GM20000 (cell line): ENCODE measurements around the gene COMT.
"Not testable (repeated sequence)": the region's sequence is repeated elsewhere in the genome, so short reads cannot be mapped to it uniquely, and the experiment has no call there.

ENCODE experiments used
- DNase-seq: peaks from one replicate; pipeline ENCODE4 v3.0.0; 2012; ENCODE audit warnings: low spot score
- TF ChIP-seq, protein P1 (sequence below): IDR thresholded peaks from 2 replicates; pipeline ENCODE4 v1.5.1; 2012; ENCODE audit warnings: mild to moderate bottlenecking, control low read depth; ENCODE audit errors: extremely low read depth, missing control alignments

COMT gene

DNA sequence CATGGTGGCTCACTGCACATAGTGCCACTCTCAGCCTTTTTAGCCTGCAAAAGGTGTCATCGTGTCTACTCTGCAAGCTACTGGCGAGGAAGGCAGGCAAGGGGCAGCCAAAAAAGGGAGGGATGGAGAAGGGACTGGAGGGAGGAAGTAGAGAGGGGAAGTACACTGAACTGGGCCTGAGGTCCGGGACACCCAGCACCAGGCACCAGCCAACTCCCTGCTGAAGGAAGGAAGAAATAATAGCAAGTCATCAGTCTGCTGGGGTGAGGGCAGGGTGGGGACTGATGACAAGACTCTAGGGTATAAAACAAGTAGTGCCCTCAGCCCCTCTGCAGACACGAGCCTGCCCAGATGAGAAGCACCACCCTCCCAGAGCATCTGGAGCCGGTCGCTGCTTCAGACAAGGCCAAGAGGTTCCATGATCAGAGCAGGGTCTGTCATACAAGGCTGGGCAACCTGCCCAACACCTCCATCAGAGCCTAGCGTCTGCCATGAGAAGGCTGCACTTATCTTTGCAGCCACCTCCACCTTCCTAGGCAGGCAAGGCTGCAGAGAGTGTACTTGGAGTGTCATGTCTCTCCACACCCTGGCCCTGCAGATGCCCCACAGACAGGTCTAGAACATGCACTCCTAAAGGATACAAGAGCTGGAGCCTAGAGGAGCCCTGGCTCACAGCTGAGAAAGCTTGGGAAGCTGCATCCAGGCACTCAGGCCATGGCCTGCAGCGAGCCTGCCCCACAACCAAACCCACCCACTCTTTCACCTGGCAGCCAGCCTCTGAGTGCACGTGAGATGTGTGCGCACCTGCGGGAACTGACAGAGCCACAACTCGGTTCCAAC, 9.0 kb upstream of the COMT start:
- DNase-seq = no peak
- TF ChIP-seq, protein P1, sequence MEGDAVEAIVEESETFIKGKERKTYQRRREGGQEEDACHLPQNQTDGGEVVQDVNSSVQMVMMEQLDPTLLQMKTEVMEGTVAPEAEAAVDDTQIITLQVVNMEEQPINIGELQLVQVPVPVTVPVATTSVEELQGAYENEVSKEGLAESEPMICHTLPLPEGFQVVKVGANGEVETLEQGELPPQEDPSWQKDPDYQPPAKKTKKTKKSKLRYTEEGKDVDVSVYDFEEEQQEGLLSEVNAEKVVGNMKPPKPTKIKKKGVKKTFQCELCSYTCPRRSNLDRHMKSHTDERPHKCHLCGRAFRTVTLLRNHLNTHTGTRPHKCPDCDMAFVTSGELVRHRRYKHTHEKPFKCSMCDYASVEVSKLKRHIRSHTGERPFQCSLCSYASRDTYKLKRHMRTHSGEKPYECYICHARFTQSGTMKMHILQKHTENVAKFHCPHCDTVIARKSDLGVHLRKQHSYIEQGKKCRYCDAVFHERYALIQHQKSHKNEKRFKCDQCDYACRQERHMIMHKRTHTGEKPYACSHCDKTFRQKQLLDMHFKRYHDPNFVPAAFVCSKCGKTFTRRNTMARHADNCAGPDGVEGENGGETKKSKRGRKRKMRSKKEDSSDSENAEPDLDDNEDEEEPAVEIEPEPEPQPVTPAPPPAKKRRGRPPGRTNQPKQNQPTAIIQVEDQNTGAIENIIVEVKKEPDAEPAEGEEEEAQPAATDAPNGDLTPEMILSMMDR = no peak

DNA sequence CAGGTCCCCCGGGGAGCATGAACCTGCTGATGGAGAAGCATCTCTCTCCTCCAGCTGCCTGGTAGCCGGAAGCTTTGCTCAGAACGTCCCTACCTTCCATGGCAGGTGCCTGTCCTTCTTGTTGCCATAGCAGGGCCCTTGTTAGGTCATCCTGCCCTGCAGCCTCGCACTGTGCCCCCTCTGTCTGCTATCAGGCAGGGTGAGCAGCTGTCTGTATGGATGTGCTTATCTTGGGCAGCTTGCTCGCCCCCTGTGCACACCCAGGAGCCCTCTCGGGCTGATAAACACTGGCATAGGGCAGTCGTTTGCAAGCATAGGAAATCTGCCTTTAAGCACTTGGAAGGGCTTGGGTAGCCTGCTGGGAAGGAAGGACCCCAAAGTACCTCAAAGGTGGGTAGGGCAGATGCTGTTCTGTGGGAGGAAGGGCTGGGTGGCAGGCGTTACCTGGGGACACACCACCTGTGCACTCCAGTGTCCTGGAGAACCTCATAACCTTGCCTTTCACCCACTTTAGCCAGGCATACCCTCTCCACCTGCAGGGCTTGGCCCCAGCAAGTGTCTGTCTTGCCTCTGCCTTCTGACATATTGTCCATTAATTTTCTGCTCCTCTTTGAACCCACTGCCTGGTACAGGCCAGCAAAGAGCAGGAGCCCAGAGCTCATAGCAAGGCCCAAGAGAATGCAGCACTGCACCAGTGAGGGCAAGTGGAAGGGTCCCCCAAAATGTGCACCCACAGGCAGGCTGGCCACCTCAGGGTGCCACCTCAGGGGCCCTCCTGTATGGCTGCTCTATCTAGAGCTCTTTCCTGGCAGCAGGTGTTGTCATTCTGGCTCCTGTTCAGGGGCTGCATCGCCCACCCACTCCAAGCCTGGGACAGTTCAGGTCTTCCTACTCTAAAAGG, 8.0 kb upstream of the COMT start:
- DNase-seq = no peak
- TF ChIP-seq, protein P1 = no peak

DNA sequence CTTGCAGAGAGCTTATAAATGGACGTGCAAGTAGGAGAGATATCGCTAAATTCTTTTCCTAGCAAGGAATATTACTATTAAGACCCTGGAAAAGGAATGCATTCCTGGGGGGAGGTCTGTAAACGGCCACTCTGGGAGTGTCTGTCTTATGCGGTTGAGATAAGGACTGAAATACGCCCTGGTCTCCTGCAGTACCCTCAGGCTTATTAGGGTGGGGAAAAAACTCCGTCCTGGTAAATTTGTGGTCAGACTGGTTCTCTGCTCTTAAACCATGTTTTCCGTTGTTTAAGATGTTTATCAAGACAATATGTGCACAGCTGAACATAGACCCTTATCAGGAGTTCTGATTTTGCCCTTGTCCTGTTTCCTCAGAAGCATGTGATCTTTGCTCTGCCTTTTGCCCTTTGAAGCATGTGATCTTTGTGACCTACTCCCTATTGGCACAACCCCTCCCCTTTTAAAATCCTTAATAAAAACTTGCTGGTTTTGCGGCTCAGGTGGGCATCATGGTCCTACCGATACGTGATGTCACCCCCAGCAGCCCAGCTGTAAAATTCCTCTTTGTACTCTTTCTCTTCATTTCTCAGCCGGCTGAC, 6.4 kb upstream of the COMT start:
- not testable (repeated sequence) for DNase-seq

DNA sequence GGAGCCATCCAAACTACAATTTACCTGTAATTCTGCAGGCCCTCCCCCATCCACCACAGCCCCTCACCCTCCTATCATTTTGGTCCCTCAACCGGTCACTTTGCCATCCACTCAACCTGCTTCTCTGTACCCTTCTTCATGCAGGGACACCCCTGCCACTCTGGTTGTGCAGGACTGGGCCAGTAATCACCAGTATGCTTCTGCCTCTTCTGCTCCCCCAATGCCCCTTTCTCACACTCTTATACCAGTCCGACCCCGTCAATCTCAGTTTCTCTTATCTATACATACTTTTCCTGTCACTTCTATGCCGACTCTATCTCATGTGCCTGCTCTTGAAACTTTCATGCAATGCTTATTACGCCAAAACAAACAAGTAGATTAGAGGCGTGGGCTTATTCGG, 5.1 kb upstream of the COMT start:
- TF ChIP-seq, protein P1 = no peak
- no peak for DNase-seq

DNA sequence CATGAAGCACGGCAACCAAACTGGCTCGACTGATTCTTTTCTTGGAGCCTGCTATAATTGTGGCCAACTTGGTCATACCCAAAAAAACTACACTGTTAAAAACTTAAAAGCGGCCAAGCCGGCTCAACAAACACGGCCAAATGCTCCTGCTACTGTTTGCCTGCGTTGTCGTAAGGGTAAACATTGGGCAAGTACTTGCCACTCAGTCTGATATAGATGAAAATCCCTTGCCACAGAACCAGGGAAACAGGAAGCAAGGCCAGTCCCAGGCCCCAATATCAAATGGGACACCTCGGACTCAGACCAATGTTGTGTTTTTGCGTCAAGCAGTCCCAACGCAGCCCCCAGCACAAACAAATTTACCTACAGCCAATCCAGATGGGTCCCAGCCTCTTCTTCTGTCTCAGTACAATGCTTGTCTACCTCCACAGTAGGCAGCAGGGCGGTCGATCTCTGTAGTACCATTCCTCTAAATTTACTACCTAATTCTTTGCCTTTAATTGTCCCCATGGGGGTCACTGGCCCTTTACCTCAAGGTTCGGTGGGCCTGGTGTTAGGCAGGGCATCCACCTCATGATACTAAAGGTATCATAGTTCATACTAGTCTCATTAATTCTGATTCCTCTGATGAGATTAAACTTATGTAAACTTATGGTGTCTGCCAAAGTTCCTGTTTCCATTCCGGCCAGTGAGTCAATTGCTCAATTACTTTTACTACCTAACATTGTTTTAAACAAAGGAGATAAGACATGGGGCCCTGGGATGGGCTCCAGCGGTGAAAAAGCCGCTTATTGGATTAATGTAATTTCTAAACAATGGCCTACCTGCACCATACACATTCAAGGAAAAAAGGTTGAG, 3.7 kb upstream of the COMT start:
- TF ChIP-seq, protein P1 = no peak
- DNase-seq = no peak

DNA sequence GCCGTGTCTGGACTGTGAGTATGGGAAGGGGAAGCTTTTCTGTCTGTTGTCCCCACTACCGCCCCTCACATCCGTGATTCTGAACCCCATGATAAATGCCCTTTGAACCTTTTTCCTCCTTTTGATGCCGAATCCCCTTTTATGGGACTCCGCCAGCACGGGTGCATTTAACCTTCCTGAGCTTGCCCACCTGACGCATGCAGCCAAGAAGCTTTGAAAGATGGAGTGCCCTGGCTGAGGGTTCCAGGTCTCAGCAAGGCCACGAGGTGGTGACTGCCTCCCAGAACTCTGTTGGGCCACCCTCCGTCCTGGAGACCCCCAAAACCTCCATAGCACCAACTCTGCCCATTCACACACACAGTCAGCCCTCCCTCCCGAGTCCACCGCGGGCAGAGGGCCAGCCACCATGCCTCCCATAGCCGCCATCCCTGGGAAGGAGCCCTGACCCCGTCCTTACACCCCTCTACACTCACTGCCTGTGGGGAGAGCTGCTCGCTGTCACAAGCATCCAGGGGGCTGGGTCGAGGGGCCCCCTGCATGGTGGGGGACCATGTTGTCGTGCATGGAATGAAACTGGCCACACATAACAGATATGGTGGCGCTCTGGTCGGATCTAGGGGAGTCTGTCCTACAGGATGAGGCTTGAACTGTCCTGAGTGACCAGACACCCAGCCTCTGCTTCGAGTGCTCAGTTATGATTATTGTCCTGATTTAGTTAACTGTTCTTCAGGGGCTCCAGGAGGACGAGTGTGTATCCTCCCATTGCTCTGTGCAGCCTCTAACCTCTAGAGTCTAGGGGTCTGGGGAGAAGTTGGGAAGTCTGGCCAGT, 822 bp upstream of the COMT start:
- TF ChIP-seq, protein P1 = no peak
- no peak for DNase-seq
